GM08714 (cell line): ENCODE data around the gene FAM156A.
"Not testable (repeated sequence)": the region's sequence is repeated elsewhere in the genome, so short reads cannot be mapped to it uniquely, and the experiment has no call there.

Source experiments
- H3K4me3 ChIP-seq: fragments of 200-500 bp; sonication (Bioruptor generic); 2 replicates; pipeline ENCODE4 v1.5.1; 2014; ENCODE audit warnings: mild to moderate bottlenecking, low read length, inconsistent platforms
- ZNF274 ChIP-seq: IDR thresholded peaks from 2 replicates; pipeline ENCODE4 v1.6.1; 2012; ENCODE audit warnings: mild to moderate bottlenecking, low read depth, low read length

FAM156A gene

GRCh38 chrX:52934704-52935469 is 23.4 kb downstream of the FAM156A start:
- TF ChIP-seq ZNF274: no peak
- H3K4me3 ChIP-seq: peak overlapping the region; percentile 65

- H3K4me3 ChIP-seq: peak overlapping the region; percentile 65
- no peak for TF ChIP-seq ZNF274
Measured at GRCh38 chrX:52933976-52934703, 24.2 kb downstream of the FAM156A start.

GRCh38 chrX:52933213-52933612 is 25.1 kb downstream of the FAM156A start:
- no peak overlapping the region for H3K4me3 ChIP-seq
- no peak for TF ChIP-seq ZNF274

DNA sequence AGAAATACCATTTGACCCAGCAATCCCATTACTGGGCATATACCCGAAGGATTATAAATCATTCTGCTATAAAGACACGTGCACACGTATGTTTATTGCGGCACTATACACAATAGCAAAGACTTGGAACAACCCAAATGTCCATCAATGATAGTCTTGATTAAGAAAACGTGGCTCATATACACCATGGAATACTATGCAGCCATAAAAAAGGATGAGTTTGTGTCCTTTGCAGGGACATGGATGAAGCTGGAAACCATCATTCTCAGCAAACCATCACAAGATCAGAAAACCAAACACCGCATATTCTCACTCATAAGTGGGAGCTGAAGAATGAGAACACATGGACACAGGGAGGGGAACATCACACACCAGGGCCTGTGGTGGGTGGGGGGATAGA is 28.1 kb downstream of the FAM156A start:
- not testable (repeated sequence) for H3K4me3 ChIP-seq

GRCh38 chrX:52923781-52924241 is 34.5 kb downstream of the FAM156A start:
- no peak for TF ChIP-seq ZNF274
- H3K4me3 ChIP-seq: no peak overlapping the region; the same call in 1 of the 2 replicates

DNA sequence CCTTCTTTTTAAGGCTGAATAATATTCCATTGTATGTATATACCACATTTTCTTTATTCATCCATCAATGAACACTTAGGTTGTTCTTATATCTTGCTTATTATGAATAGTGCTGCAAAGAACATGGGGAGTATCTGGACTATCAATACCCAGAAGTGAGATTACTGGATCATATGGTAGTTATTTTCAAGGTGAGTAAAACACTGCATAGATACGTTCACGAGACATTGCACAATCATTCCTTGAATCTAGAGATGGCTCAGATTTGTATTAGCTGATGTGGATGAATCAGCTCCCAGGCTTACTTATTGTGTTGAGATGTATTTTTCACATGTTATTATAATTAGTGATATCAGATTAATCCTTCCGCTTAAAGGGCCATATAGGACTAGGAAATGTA is 43.6 kb downstream of the FAM156A start:
- not testable (repeated sequence) for H3K4me3 ChIP-seq

DNA sequence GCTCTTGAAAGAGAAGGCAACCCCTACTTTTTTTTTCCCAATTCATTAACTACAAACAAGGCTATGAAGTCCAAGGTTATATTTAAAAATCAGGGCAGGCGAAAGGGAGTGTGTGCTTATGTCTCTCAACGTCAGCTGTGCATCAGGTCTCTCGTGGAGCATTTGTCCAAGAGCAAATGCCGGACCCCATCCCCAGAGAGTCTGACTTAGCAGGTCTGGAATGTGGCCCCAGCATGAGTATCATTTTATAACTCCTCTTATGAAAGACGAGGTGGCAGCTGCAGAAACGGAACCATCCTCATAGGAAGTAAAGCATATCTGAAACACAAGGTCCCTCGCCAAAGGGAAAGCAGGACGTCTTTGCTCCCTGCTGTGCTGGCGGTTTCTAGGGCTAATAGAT is 44.6 kb downstream of the FAM156A start:
- not testable (repeated sequence) for H3K4me3 ChIP-seq

DNA sequence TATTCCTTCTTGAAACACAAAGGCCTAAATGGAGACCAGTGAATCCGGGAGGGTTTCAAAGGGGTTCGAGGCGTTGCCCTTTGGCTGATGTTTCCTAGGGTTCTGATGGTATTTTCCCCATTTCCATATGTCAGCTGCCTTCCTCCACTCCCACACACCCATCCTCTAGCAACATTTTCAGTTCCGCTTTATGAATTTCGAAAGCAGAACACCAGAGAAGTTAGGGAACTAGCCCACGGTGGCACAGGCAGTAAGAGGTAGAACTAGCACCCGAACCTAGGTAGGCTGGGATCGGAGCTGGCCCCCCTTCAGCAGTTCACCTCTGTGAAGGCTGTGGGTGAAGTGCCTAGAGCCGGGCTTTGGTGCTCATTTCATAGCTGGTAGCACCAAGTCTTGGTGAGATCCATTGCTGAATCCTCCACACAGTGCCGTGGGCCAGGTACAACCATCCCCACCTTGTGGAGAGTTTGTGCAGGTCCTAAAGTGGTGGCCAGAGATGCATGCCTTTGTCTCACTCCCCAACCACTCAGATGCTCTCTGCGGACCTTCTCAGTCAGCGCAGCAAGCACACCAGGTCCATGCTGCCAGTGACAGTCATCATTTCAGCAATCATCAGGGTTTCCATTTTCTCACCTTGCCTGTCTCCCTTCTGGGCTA is 48.9 kb downstream of the FAM156A start:
- not testable (repeated sequence) for H3K4me3 ChIP-seq

DNA sequence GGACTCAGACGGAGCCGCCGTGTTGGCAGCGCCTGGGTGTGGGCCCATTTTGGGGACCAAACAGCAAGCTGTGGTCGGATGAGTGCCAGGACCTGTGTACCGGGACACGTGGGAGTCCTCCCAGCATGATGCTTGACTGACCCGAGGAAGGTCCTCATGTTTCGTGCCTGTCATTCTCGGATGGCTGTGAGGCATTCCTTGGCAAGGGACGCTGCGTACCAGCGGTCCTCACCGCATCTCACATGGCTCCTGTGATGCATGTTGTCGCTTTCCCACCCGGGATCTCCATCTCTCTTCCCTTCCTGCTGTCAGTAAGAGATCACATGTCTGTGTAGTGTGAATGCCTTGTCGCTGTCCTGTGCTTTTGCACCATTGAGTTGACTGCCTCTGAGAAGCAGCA is 50.4 kb downstream of the FAM156A start:
- not testable (repeated sequence) for H3K4me3 ChIP-seq

GRCh38 chrX:52907137-52907536 is 51.2 kb downstream of the FAM156A start:
- not testable (repeated sequence) for H3K4me3 ChIP-seq

GRCh38 chrX:52906072-52906471 is 52.2 kb downstream of the FAM156A start:
- not testable (repeated sequence) for H3K4me3 ChIP-seq

DNA sequence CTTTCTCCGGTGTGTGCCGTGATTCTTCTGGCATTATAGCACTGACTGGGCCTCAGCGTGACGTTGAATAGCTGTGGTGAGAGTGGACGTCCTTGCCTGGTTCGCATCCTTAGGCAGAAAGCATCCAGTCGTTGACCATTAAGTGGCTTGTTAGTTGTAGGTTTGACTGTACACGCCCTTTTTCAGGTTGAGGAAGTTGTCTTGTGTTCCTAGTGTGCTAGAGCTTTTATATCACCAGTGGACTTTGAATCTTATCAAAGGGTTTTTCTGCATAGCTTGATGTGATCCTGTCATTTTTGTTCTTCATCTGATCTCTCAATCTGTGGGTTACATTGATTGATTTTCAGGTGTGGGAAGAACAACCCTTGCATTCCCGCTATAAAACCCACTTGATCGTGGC is 52.8 kb downstream of the FAM156A start:
- not testable (repeated sequence) for H3K4me3 ChIP-seq
